H1 (cell line): ENCODE measurements around the gene XDH. TPM values are rescaled to one million over a fixed set of nuclear protein-coding genes. Genes with fewer than 3 reads are reported as not detected.

ENCODE experiments used
- CTCF ChIA-PET: fragments of 300-600 bp; sonication (Branson Sonifier 250); formaldehyde crosslinking; loops from one replicate; lab custom pipeline; 2021; ENCODE audit not compliant: partially characterized antibody; lab: Charles Lee
- POLR2A ChIA-PET: fragments of 300-600 bp; sonication (Branson Sonifier 250); formaldehyde crosslinking; loops from one replicate; lab custom pipeline; 2021; ENCODE audit warnings: inconsistent platforms; ENCODE audit not compliant: partially characterized antibody; lab: Charles Lee
- DNase-seq, 2 experiments: peaks; one replicate each; pipeline versions ENCODE4 v3.0.0 to v3.0.0-alpha.2; 2010 to 2022; ENCODE audit warnings: low spot score in 2 of 2, low read depth in 1 of 2, mixed read lengths in 1 of 2
- FAIRE-seq: peaks from 2 replicates; lab custom pipeline; 2011; peaks lifted over from hg19 to GRCh38; lab: Jason Lieb, UNC
- H2AFZ ChIP-seq: 2 replicates; pipeline ENCODE4 v1.8.1; 2012; ENCODE audit warnings: low read length, inconsistent platforms
- H2AK5ac ChIP-seq: 2 replicates; pipeline ENCODE4 v1.6.1; 2013; ENCODE audit warnings: low read depth, low read length
- H2BK120ac ChIP-seq: replicated peaks from 2 replicates; pipeline ENCODE3; 2013; ENCODE audit warnings: low read depth, low read length, inconsistent platforms
- H2BK12ac ChIP-seq: 2 replicates; pipeline ENCODE4 v1.6.1; 2013; ENCODE audit warnings: low read depth, low read length
- H2BK15ac ChIP-seq: 2 replicates; pipeline ENCODE4 v1.6.1; 2013; ENCODE audit warnings: low read length
- H2BK20ac ChIP-seq: 2 replicates; pipeline ENCODE4 v1.6.1; 2013; ENCODE audit warnings: low read length
- H2BK5ac ChIP-seq: 2 replicates; pipeline ENCODE4 v1.6.1; 2013; ENCODE audit warnings: low read depth, low read length
- H3K14ac ChIP-seq: 2 replicates; pipeline ENCODE4 v1.6.1; 2013; ENCODE audit warnings: inconsistent platforms; ENCODE audit not compliant: insufficient read length
- H3K18ac ChIP-seq: 2 replicates; pipeline ENCODE4 v1.6.1; 2013; ENCODE audit warnings: low read length; ENCODE audit errors: extremely low read depth
- H3K23ac ChIP-seq: 2 replicates; pipeline ENCODE4 v1.6.1; 2013; ENCODE audit warnings: inconsistent platforms; ENCODE audit not compliant: insufficient read length
- H3K23me2 ChIP-seq: 2 replicates; pipeline ENCODE4 v1.6.1; 2013; ENCODE audit warnings: low read depth, low read length
- H3K27ac ChIP-seq: 2 replicates; pipeline ENCODE4 v1.6.1; 2011; ENCODE audit warnings: low read depth, low read length, inconsistent platforms
- H3K27me3 ChIP-seq, 4 experiments: replicated peaks in 1 of 4; 1 replicate in 1 of 4; 2 replicates in 3 of 4; pipeline versions ENCODE4 v1.6.1 to v1.8.1; 2011 to 2013; ENCODE audit warnings: low read length in 3 of 4, mild to moderate bottlenecking in 3 of 4, inconsistent platforms in 2 of 4, mixed read lengths in 2 of 4, moderate library complexity in 1 of 4; ENCODE audit not compliant: control insufficient read depth in 3 of 4, insufficient read depth in 3 of 4; ENCODE audit errors: extremely low read depth in 1 of 4
- H3K36me3 ChIP-seq, 4 experiments: 2 replicates each; pipeline versions ENCODE4 v1.6.1 to v1.8.1; 2011 to 2013; ENCODE audit warnings: mild to moderate bottlenecking in 4 of 4, low read length in 3 of 4, moderate library complexity in 2 of 4, control low read depth in 1 of 4, inconsistent platforms in 1 of 4; ENCODE audit not compliant: insufficient read depth in 4 of 4, control insufficient read depth in 2 of 4
- H3K4ac ChIP-seq: replicated peaks from 2 replicates; pipeline ENCODE3; 2013; ENCODE audit warnings: low read length, low read depth, mixed read lengths, inconsistent platforms; ENCODE audit not compliant: insufficient read length
- H3K4me1 ChIP-seq, 4 experiments: replicated peaks in 1 of 4; 1 replicate in 1 of 4; 2 replicates in 3 of 4; pipeline versions ENCODE4 v1.6.1 to v1.8.1; 2011 to 2013; ENCODE audit warnings: low read length in 3 of 4, inconsistent platforms in 2 of 4, mixed read lengths in 1 of 4; ENCODE audit not compliant: insufficient read depth in 4 of 4, control insufficient read depth in 3 of 4
- H3K4me2 ChIP-seq, 2 experiments: 2 replicates each; pipeline versions ENCODE4 v1.6.1 to v1.8.1; 2011 to 2013; ENCODE audit warnings: low read depth in 2 of 2, low read length in 2 of 2, control low read depth in 1 of 2, inconsistent platforms in 1 of 2, mild to moderate bottlenecking in 1 of 2; ENCODE audit not compliant: insufficient read depth in 1 of 2
- H3K4me3 ChIP-seq, 4 experiments: fragments of 200-600, 300-600 bp in 1 of 4; sonication (generic), shearing (Covaris generic), sonication (Bioruptor Twin) in 1 of 4; 2 replicates each; pipeline versions ENCODE4 v1.5.1 to v1.8.1; 2011 to 2016; ENCODE audit warnings: low read length in 4 of 4, low read depth in 3 of 4, control low read depth in 2 of 4, inconsistent platforms in 2 of 4, mild to moderate bottlenecking in 2 of 4, mixed read lengths in 1 of 4, moderate library complexity in 1 of 4; ENCODE audit not compliant: insufficient read depth in 2 of 4; ENCODE audit errors: extremely low read depth in 1 of 4
- H3K56ac ChIP-seq: replicated peaks from 2 replicates; pipeline ENCODE3; 2013; ENCODE audit warnings: low read depth, mild to moderate bottlenecking, mixed read lengths, low read length, inconsistent platforms; ENCODE audit not compliant: insufficient read length
- H3K79me1 ChIP-seq: 2 replicates; pipeline ENCODE4 v1.6.1; 2013; ENCODE audit warnings: low read depth, low read length, control low read depth
- H3K79me2 ChIP-seq, 2 experiments: 2 replicates each; pipeline versions ENCODE4 v1.6.1 to v1.8.1; 2012 to 2013; ENCODE audit warnings: low read length in 2 of 2, mild to moderate bottlenecking in 2 of 2, inconsistent platforms in 1 of 2; ENCODE audit not compliant: insufficient read depth in 2 of 2, control insufficient read depth in 1 of 2
- H3K9ac ChIP-seq, 4 experiments: replicated peaks in 1 of 4; 1 replicate in 1 of 4; 2 replicates in 3 of 4; pipeline versions ENCODE4 v1.6.1 to v1.8.1; 2011 to 2013; ENCODE audit warnings: low read depth in 3 of 4, low read length in 3 of 4, control low read depth in 2 of 4, mild to moderate bottlenecking in 2 of 4, moderate library complexity in 2 of 4, inconsistent platforms in 1 of 4; ENCODE audit errors: extremely low read depth in 1 of 4
- H3K9me3 ChIP-seq, 2 experiments: 2 replicates each; pipeline versions ENCODE4 v1.6.1 to v1.8.1; 2012 to 2013; ENCODE audit warnings: mild to moderate bottlenecking in 2 of 2, moderate library complexity in 2 of 2, control low read depth in 1 of 2, inconsistent platforms in 1 of 2, low read depth in 1 of 2, low read length in 1 of 2, mixed read lengths in 1 of 2; ENCODE audit not compliant: insufficient read depth in 2 of 2
- H4K20me1 ChIP-seq, 2 experiments: replicated peaks in 1 of 2; 2 replicates each; pipeline versions ENCODE3 to v1.8.1; 2011 to 2013; ENCODE audit warnings: inconsistent platforms in 2 of 2, low read length in 2 of 2, mild to moderate bottlenecking in 1 of 2; ENCODE audit not compliant: insufficient read depth in 2 of 2, control insufficient read depth in 1 of 2
- H4K5ac ChIP-seq: 2 replicates; pipeline ENCODE4 v1.6.1; 2013; ENCODE audit warnings: low read length, low read depth, mixed read lengths, inconsistent platforms; ENCODE audit not compliant: insufficient read length
- H4K8ac ChIP-seq: 2 replicates; pipeline ENCODE4 v1.8.0; 2013; ENCODE audit warnings: mild to moderate bottlenecking, moderate library complexity, low read length, inconsistent platforms; ENCODE audit not compliant: insufficient read depth; ENCODE audit errors: extremely low read depth
- H4K91ac ChIP-seq: replicated peaks from 2 replicates; pipeline ENCODE3; 2013; ENCODE audit warnings: low read length, mixed read lengths, inconsistent platforms; ENCODE audit not compliant: insufficient read length
- BCL11A ChIP-seq, 2 experiments: IDR thresholded peaks; one replicate each; pipeline ENCODE4 v1.6.1; 2011; ENCODE audit warnings: low read depth in 2 of 2, low read length in 2 of 2, mild to moderate bottlenecking in 2 of 2
- CBX8 ChIP-seq: fragments of 300-800, 300-1000 bp; sonication (generic); IDR thresholded peaks from 2 replicates; pipeline ENCODE4 v1.7.1; 2016; ENCODE audit warnings: low read depth, low read length, borderline replicate concordance
- CTCF ChIP-seq, 3 experiments: IDR thresholded peaks; 1 replicate in 2 of 3; 2 replicates in 1 of 3; pipeline versions ENCODE4 v1.5.1 to v1.6.1; 2011; ENCODE audit warnings: low read length in 3 of 3, mild to moderate bottlenecking in 3 of 3, inconsistent platforms in 2 of 3, low read depth in 1 of 3, moderate library complexity in 1 of 3; ENCODE audit not compliant: insufficient read depth in 1 of 3; ENCODE audit errors: control extremely low read depth in 1 of 3
- GABPA ChIP-seq: IDR thresholded peaks from 2 replicates; pipeline ENCODE4 v1.6.1; 2011; ENCODE audit warnings: mild to moderate bottlenecking, low read length, moderate library complexity, borderline replicate concordance; ENCODE audit not compliant: insufficient read depth
- JUN ChIP-seq: IDR thresholded peaks from 2 replicates; pipeline ENCODE4 v1.6.1; 2011; ENCODE audit warnings: low read depth, mild to moderate bottlenecking, improper control_type of control experiment, low read length
- JUND ChIP-seq: IDR thresholded peaks from 2 replicates; pipeline ENCODE4 v1.6.1; 2011; ENCODE audit warnings: mild to moderate bottlenecking, improper control_type of control experiment, low read length
- NANOG ChIP-seq: IDR thresholded peaks from 2 replicates; pipeline ENCODE4 v1.6.1; 2011; ENCODE audit warnings: low read length, low read depth, mild to moderate bottlenecking, inconsistent platforms; ENCODE audit not compliant: insufficient read depth, poor library complexity, severe bottlenecking
- POU5F1 ChIP-seq: IDR thresholded peaks from 2 replicates; pipeline ENCODE4 v1.6.1; 2011; ENCODE audit warnings: low read depth, mild to moderate bottlenecking, low read length, moderate library complexity
- RNF2 ChIP-seq: fragments of 200-900, 300-1000 bp; sonication (generic); IDR thresholded peaks from 2 replicates; pipeline ENCODE4 v1.7.1; 2016; ENCODE audit warnings: borderline replicate concordance, low read depth, mild to moderate bottlenecking, antibody characterized with exemption, low read length; ENCODE audit not compliant: poor library complexity, severe bottlenecking; ENCODE audit errors: missing control alignments
- TBP ChIP-seq: IDR thresholded peaks from 2 replicates; pipeline ENCODE4 v1.6.1; 2011; ENCODE audit warnings: low read depth, low read length, improper control_type of control experiment
- TEAD4 ChIP-seq: IDR thresholded peaks from 2 replicates; pipeline ENCODE4 v1.6.1; 2012; ENCODE audit warnings: low read depth, low read length, inconsistent platforms, mixed read lengths
- WGBS, 2 experiments: shearing (Covaris generic) in 1 of 2; methylation state at CpG; one replicate each; pipeline versions ENCODE4 v1.1.6 to v1.1.7; 2013 to 2015; ENCODE audit warnings: low lambda C conversion rate in 2 of 2, mixed read lengths in 2 of 2, inconsistent platforms in 1 of 2, low coverage in 1 of 2, missing lambda C conversion rate in 1 of 2; ENCODE audit not compliant: insufficient replicate concordance in 2 of 2, insufficient coverage in 1 of 2, insufficient read length in 1 of 2; ENCODE audit errors: extremely low coverage in 1 of 2, missing lambda C conversion rate in 1 of 2; 5-methylcytosine and 5-hydroxymethylcytosine counted together
- polyA plus RNA-seq, 7 experiments: library from polyadenylated mRNA; depleted of rRNA in 3 of 7; stranded (reverse) in 5 of 7; unstranded in 2 of 7; fragments of >200 nt in 5 of 7; fragments of 200-250 nt in 2 of 7; gene quantifications; 1 replicate in 5 of 7; 2 replicates in 1 of 7; 4 replicates in 1 of 7; pipeline versions ENCODE4 v1.2.1 to v1.2.3, GENCODE V29; 2011 to 2013; ENCODE audit warnings: missing spikeins in 2 of 7, mixed read lengths in 2 of 7
- total RNA-seq: library from RNA; stranded (reverse); fragmentation: NEBNext Ultra II Directional; extraction: Animal tissue kit (Norgen Biotek cat#: 25700); gene quantifications from 2 replicates; pipeline ENCODE4 v1.2.1, GENCODE V29; 2021

The XDH gene
- total and polyA plus RNA-seq, 2 of the 8 experiments (the other 6 are each of a cell fraction or from before 2014, with no cell fraction given) = 0.68 to 1.2 TPM

GRCh38 chr2:31314761-31315160 lies 99.8 kb downstream of the XDH start:
- Histone ChIP-seq H2AFZ (no peak overlapping the region), H3K23ac (no peak overlapping the region), H3K27me3 (no peaks in the 10 kb centered on the region), H2BK120ac (no peak overlapping the region), H3K56ac (no peak overlapping the region), H3K4me3 (no peak overlapping the region), H2BK12ac (no peak overlapping the region), H3K79me1 (no peaks in the 10 kb centered on the region; the same call in 1 of the 2 replicates), H3K36me3 (no peaks in the 10 kb centered on the region), H3K23me2 (no peaks in the 10 kb centered on the region), H3K27ac (no peak overlapping the region), H2BK15ac (no peak overlapping the region), H3K9me3 (no peaks in the 10 kb centered on the region), H3K9ac (no peak overlapping the region), H3K14ac (no peak overlapping the region), H3K18ac (no peak overlapping the region), H2AK5ac (no peak overlapping the region), H3K4me2 (no peak overlapping the region), H2BK5ac (no peak overlapping the region), H3K4me1 (peaks cover 0 to 5% (median under 1%) of the 10 kb centered on the region in 4 experiments; a peak in 2 of 7 replicates), H4K5ac (no peak overlapping the region), H3K79me2 (no peaks in the 10 kb centered on the region), H4K20me1 (no peaks in the 10 kb centered on the region), H4K8ac (no peak overlapping the region), H4K91ac (no peak overlapping the region), H3K4ac (no peak overlapping the region), H2BK20ac (no peak overlapping the region)
- TF ChIP-seq RNF2 (no peak), BCL11A (IDR thresholded peaks at IDR 0.05; ENCODE audit: low read depth in 2 of 2, low read length in 2 of 2) (no peak), NANOG (no peak), CBX8 (no peak), TBP (no peak), TEAD4 (no peak), CTCF (IDR thresholded peaks at IDR 0.05; ENCODE audit: control extremely low read depth in 1 of 3, insufficient read depth in 1 of 3, low read depth in 1 of 3, low read length in 3 of 3) (no peak), JUND (no peak), POU5F1 (no peak), GABPA (no peak), JUN (no peak)
- DNase-seq = no peak
- ChIA-PET POLR2A (interaction anchor here (1.1 kb wide), 1 partner anchor 62 kb away, joined by 4 read pairs; no protein-coding TSS in a partner anchor), CTCF (interaction anchor here (1.7 kb wide), 1 partner anchor 58 kb away, joined by 3 read pairs; no protein-coding TSS in a partner anchor)
- 87% methylated on average over 2 of the region's 2 CpGs; no CpG with 5 or more reads in 1 of the 2 experiments for WGBS, 2 experiments
- no peak for FAIRE-seq
